Uterus (tissue), 4 donors: ENCODE data around the gene PMPCB. TPM values are rescaled to one million over a fixed set of nuclear protein-coding genes. Genes with fewer than 3 reads are reported as not detected.
A peak's percentile ranks its signal among the peaks of the same experiment; 100 is the strongest.
"Not testable (repeated sequence)": the region's sequence is repeated elsewhere in the genome, so short reads cannot be mapped to it uniquely, and the experiment has no call there.

ENCODE experiments used
- DNase-seq, 2 donors: peaks; one replicate each; pipeline ENCODE4 v3.0.0-alpha.2; 2019 to 2020
- H3K27ac ChIP-seq, 2 donors: fragments of 200-600 bp; sonication (generic); 1 replicate in 1 of 2; 2 replicates in 1 of 2; pipeline ENCODE4 v1.5.1; 2016 to 2018
- H3K27me3 ChIP-seq, 2 donors: fragments of 200-600 bp; sonication (generic); one replicate each; pipeline ENCODE4 v1.5.1; 2018 to 2019; ENCODE audit warnings: control low read depth in 1 of 2
- H3K36me3 ChIP-seq, 2 donors: fragments of 200-600 bp; sonication (generic); one replicate each; pipeline ENCODE4 v1.5.1; 2019; ENCODE audit warnings: control low read depth in 1 of 2
- H3K4me1 ChIP-seq, 2 donors: fragments of 200-600 bp; sonication (generic); one replicate each; pipeline ENCODE4 v1.5.1; 2018 to 2019; ENCODE audit warnings: control low read depth in 1 of 2
- H3K4me3 ChIP-seq, 2 donors: fragments of 200-600 bp; sonication (generic); 1 replicate in 1 of 2; 2 replicates in 1 of 2; pipeline ENCODE4 v1.5.1; 2018 to 2019; ENCODE audit warnings: mild to moderate bottlenecking in 1 of 2
- H3K9me3 ChIP-seq, 2 donors: fragments of 200-600 bp; sonication (generic); one replicate each; pipeline ENCODE4 v1.5.1; 2019; ENCODE audit warnings: control low read depth in 1 of 2
- POLR2A ChIP-seq, 2 donors: fragments of 450-650 bp; IDR thresholded peaks; one replicate each; pipeline ENCODE4 v1.6.1; 2016; ENCODE audit warnings: antibody characterized with exemption in 2 of 2, mild to moderate bottlenecking in 1 of 2, moderate library complexity in 1 of 2
- intact Hi-C: fragments of 100-400 bp; cut with DNase I; formaldehyde crosslinking; loops from one replicate; pipeline ENCODE4 v1.15.1; 2023; ENCODE audit warnings: low total_unique reads
- total RNA-seq, 4 donors: library from RNA; depleted of rRNA in 3 of 4; stranded (reverse); fragments of >200 nt in 3 of 4; gene quantifications; one replicate each; pipeline versions ENCODE4 v1.1.0 to v1.2.4, GENCODE V29; 2014 to 2023
- TF ChIP-seq, protein P1 (sequence below), 4 experiments: fragments of 200-600 bp in 2 of 4; fragments of 450-650 bp in 2 of 4; sonication (generic) in 2 of 4; IDR thresholded peaks; one replicate each; pipeline ENCODE4 v1.5.1; 2016 to 2019; ENCODE audit warnings: antibody characterized with exemption in 4 of 4, mild to moderate bottlenecking in 2 of 4, moderate library complexity in 1 of 4
- donor health status: DM: yes; HTN: yes; CAD: no.

The PMPCB gene
- total RNA-seq, 4 donors from 2014 or later, result 29.2 to 85.7 (median 45.6) TPM

DNA sequence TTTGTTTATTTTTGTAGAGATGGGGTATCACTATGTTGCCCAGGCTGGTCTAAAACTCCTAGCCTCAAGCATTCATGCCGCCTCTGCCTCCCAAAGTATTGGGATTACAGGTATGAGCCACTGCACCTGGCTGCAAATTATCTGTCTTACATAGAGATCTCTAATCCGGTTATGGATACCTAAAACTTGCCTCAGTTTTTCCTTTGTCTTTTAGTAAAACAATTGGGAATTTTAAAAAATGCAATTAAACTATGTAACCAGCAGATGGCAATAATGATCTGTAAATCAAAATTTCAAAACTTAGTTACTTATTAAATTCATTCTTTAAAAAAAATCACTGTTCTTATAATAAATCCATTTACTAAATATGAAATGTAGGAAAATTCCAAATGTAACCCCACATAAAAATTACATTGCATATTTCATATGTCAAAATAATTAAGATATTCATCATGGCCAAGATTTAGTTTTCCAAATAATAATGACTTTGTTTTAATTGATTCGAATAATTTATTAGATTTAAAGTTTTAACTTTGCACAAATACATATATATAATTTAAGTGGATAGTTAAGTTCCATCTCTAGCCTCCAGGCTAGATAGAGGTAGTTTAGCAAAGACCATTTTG lies 14.3 kb upstream of the PMPCB start:
- H3K4me1 ChIP-seq, H3K27me3 ChIP-seq, H3K4me3 ChIP-seq, H3K36me3 ChIP-seq, H3K9me3 ChIP-seq, intact Hi-C loops, DNase-seq, H3K27ac ChIP-seq: not testable (repeated sequence)
- TF ChIP-seq, protein P1, sequence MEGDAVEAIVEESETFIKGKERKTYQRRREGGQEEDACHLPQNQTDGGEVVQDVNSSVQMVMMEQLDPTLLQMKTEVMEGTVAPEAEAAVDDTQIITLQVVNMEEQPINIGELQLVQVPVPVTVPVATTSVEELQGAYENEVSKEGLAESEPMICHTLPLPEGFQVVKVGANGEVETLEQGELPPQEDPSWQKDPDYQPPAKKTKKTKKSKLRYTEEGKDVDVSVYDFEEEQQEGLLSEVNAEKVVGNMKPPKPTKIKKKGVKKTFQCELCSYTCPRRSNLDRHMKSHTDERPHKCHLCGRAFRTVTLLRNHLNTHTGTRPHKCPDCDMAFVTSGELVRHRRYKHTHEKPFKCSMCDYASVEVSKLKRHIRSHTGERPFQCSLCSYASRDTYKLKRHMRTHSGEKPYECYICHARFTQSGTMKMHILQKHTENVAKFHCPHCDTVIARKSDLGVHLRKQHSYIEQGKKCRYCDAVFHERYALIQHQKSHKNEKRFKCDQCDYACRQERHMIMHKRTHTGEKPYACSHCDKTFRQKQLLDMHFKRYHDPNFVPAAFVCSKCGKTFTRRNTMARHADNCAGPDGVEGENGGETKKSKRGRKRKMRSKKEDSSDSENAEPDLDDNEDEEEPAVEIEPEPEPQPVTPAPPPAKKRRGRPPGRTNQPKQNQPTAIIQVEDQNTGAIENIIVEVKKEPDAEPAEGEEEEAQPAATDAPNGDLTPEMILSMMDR (IDR thresholded peaks at IDR 0.05), result peak in 1 of 4 experiments; percentile 7

DNA sequence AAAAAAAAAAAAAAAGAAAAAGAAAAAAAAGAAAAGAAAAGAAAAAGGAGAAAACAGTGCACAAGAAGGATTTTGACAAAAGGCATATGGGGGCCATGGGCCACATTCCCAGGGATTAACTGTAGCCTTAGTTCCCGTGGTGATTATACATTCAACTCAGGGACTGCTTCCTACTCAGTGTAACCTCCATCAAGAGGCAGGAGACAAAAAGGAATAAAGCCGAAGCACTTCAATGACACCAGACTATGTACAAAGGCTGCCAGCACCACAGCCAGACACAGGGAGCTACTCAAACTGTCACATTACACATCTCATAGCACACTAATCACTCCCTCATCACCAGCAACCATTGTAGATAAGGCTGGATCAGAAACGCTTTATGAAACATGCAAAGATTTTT lies 5.1 kb upstream of the PMPCB start:
- H3K27me3 ChIP-seq, result no peaks in the 10 kb centered on the region
- no peak overlapping the region for H3K27ac ChIP-seq
- H3K36me3 ChIP-seq, result no peaks in the 10 kb centered on the region
- intact Hi-C loops, result no loop called here
- no peak overlapping the region for H3K4me3 ChIP-seq
- H3K9me3 ChIP-seq, result no peaks in the 10 kb centered on the region
- no peak for DNase-seq
- TF ChIP-seq, protein P1 (IDR thresholded peaks at IDR 0.05), result no peak
- TF ChIP-seq POLR2A (IDR thresholded peaks at IDR 0.05), result no peak
- H3K4me1 ChIP-seq, result no peaks in the 10 kb centered on the region

- Histone ChIP-seq H3K4me3 (no peak overlapping the region), H3K27ac (no peak overlapping the region), H3K27me3 (no peaks in the 10 kb centered on the region), H3K36me3 (no peaks in the 10 kb centered on the region), H3K4me1 (peaks cover 0 to 2% of the 10 kb centered on the region in 2 donors), H3K9me3 (no peaks in the 10 kb centered on the region)
- no peak for DNase-seq
- intact Hi-C loops, result no loop called here
- TF ChIP-seq, protein P1 (IDR thresholded peaks at IDR 0.05), result no peak
- TF ChIP-seq POLR2A (IDR thresholded peaks at IDR 0.05), result no peak
These were observed 3.7 kb upstream of the PMPCB start for GRCh38 chr7:103293526-103293925.

DNA sequence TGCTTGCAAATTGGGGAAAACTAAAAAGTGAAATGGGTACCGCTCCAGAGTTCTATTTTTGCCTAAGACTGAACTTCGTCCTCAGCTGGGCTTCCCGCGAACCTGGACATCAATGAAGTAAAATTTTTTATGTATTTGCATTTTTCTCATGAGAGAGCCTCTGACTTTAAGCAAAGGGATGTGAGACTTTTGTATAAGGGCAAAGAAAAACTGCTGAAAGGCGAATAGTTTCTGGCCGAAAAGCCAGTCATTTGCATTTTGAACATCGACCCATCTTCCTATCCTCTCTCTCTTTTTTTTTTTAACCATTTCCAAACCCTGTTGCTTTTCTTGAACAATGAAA lies 573 bp downstream of the PMPCB start:
- intact Hi-C loops, result no loop called here
- peaks cover 7% of the 10 kb centered on the region in 2 donors for H3K4me1 ChIP-seq
- DNase-seq, result no peak
- no peaks in the 10 kb centered on the region for H3K9me3 ChIP-seq
- H3K4me3 ChIP-seq, result peak overlapping the region; percentile 74 to 80
- peak overlapping the region; percentile 67 to 79 for H3K27ac ChIP-seq
- no peaks in the 10 kb centered on the region for H3K36me3 ChIP-seq
- TF ChIP-seq, protein P1 (IDR thresholded peaks at IDR 0.05), result no peak
- no peak for TF ChIP-seq POLR2A (IDR thresholded peaks at IDR 0.05)
- no peaks in the 10 kb centered on the region for H3K27me3 ChIP-seq

DNA sequence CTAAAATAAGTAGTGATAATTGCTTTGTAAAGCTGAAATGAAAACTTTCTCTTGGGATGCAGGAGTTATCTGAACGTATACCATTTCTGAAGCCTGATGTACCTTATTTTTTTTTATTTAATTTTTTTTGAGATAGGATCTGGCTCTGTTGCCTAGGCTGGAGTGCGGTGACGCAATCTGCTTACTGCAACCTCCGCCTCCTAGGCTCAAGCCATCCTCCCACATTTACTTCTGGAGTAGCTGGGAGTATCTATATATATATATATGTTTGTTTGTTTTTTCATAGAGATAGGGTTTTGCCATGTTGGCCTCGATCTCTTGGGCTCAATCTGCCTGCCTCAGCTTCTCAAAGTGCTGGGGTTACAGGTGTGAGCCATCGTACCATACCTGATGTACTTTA lies 2.4 kb downstream of the PMPCB start:
- H3K27me3 ChIP-seq, result no peaks in the 10 kb centered on the region
- H3K9me3 ChIP-seq, result no peaks in the 10 kb centered on the region
- TF ChIP-seq, protein P1 (IDR thresholded peaks at IDR 0.05), result no peak
- TF ChIP-seq POLR2A (IDR thresholded peaks at IDR 0.05), result no peak
- H3K4me3 ChIP-seq, result no peak overlapping the region
- DNase-seq, result no peak
- intact Hi-C loops, result no loop called here
- H3K4me1 ChIP-seq, result peaks cover 7% of the 10 kb centered on the region in 2 donors
- no peaks in the 10 kb centered on the region for H3K36me3 ChIP-seq
- H3K27ac ChIP-seq, result no peak overlapping the region
